HCT116 (cell line): ENCODE results near the gene PARP8. TPM values are rescaled to one million over a fixed set of nuclear protein-coding genes. Genes with fewer than 3 reads are reported as not detected.

ENCODE experiments used
- ATAC-seq: fragments of 200-7000 bp; cut with Tn5 transposase; 2 replicates; pipeline ENCODE4 v1.9.1; 2020; ENCODE audit warnings: mild to moderate bottlenecking, moderate library complexity
- BruUV-seq: library from RNA; stranded (reverse); fragments of 400-500 nt; replicated peaks from 2 replicates; lab custom pipeline; 2021; lab: Mats Ljungman, UMichigan
- CTCF ChIA-PET: fragments of 300-600 bp; sonication (Branson Sonifier 250); formaldehyde crosslinking; loops from one replicate; lab custom pipeline; 2021; ENCODE audit warnings: antibody characterized with exemption; lab: Charles Lee
- POLR2A ChIA-PET: fragments of 300-600, 350-600 bp; sonication (Branson Sonifier 250); formaldehyde crosslinking; loops from one replicate; lab custom pipeline; 2021; ENCODE audit warnings: antibody characterized with exemption; lab: Charles Lee
- RAD21 ChIA-PET, 2 experiments: fragments of 300-600 bp; sonication (Branson Sonifier 250); formaldehyde crosslinking; loops; one replicate each; lab custom pipeline; 2023; ENCODE audit warnings: low total read pairs in 2 of 2; ENCODE audit not compliant: uncharacterized antibody in 2 of 2, unreplicated experiment in 2 of 2, low non-redundant PET in 1 of 2; lab: Charles Lee
- DNase-seq: peaks from one replicate; pipeline ENCODE4 v3.0.0-alpha.2; 2010; ENCODE audit warnings: low read depth, low spot score
- H2AFZ ChIP-seq: fragments of 200-600 bp; shearing (Covaris generic), sonication (generic); 2 replicates; pipeline ENCODE4 v1.6.1; 2017; ENCODE audit warnings: low read depth, mixed run types, mixed read lengths, antibody characterized with exemption, low read length; ENCODE audit not compliant: poor library complexity, severe bottlenecking
- H3K27ac ChIP-seq: 2 replicates; pipeline ENCODE4 v1.5.1; 2012; ENCODE audit warnings: low read depth, low read length
- H3K27me3 ChIP-seq: fragments of 200-600 bp; sonication (generic); 2 replicates; pipeline ENCODE4 v1.6.1; 2016; ENCODE audit warnings: mixed run types, low read length, mixed read lengths; ENCODE audit not compliant: insufficient read depth
- H3K36me3 ChIP-seq, 2 experiments: fragments of 200-500 bp in 1 of 2; fragments of 200-600 bp in 1 of 2; sonication (Bioruptor generic) in 1 of 2; sonication (generic) in 1 of 2; 2 replicates each; pipeline versions ENCODE4 v1.5.1 to v1.6.1; 2014 to 2016; ENCODE audit warnings: low read length in 2 of 2, inconsistent platforms in 1 of 2, mixed read lengths in 1 of 2, mixed run types in 1 of 2; ENCODE audit not compliant: insufficient read depth in 2 of 2, control insufficient read depth in 1 of 2
- H3K4me1 ChIP-seq, 2 experiments: fragments of 200-600 bp in 1 of 2; sonication (generic) in 1 of 2; 2 replicates each; pipeline versions ENCODE4 v1.5.1 to v1.6.1; 2012 to 2017; ENCODE audit warnings: low read length in 2 of 2, inconsistent platforms in 1 of 2, mild to moderate bottlenecking in 1 of 2, mixed read lengths in 1 of 2, mixed run types in 1 of 2, moderate library complexity in 1 of 2; ENCODE audit not compliant: insufficient read depth in 2 of 2, control insufficient read depth in 1 of 2
- H3K4me2 ChIP-seq: fragments of 200-600 bp; sonication (generic); 2 replicates; pipeline ENCODE4 v1.6.1; 2017; ENCODE audit warnings: mixed run types, low read length, mixed read lengths
- H3K4me3 ChIP-seq, 2 experiments: fragments of 200-600 bp in 1 of 2; sonication (generic) in 1 of 2; replicated peaks in 1 of 2; 2 replicates each; pipeline ENCODE4 v1.5.1; 2011 to 2016; ENCODE audit warnings: low read length in 2 of 2, control low read depth in 1 of 2, low read depth in 1 of 2, mild to moderate bottlenecking in 1 of 2, mixed read lengths in 1 of 2, mixed run types in 1 of 2
- H3K79me2 ChIP-seq: fragments of 200-600 bp; sonication (generic); 2 replicates; pipeline ENCODE4 v1.6.1; 2017; ENCODE audit warnings: mild to moderate bottlenecking, mixed run types, low read length, moderate library complexity, mixed read lengths; ENCODE audit not compliant: insufficient read depth
- H3K9ac ChIP-seq: fragments of 200-600 bp; sonication (generic); 2 replicates; pipeline ENCODE4 v1.6.1; 2016; ENCODE audit warnings: low read length, mixed read lengths
- H3K9me2 ChIP-seq: fragments of 200-600 bp; sonication (generic), shearing (Covaris generic); 2 replicates; pipeline ENCODE4 v1.6.1; 2017; ENCODE audit warnings: mixed run types, mild to moderate bottlenecking, moderate library complexity; ENCODE audit not compliant: insufficient read depth
- H3K9me3 ChIP-seq, 2 experiments: fragments of 200-500 bp in 1 of 2; fragments of 200-600 bp in 1 of 2; sonication (Bioruptor generic) in 1 of 2; sonication (generic) in 1 of 2; 2 replicates each; pipeline ENCODE4 v1.6.1; 2014 to 2017; ENCODE audit warnings: low read length in 2 of 2, mixed read lengths in 2 of 2, inconsistent platforms in 1 of 2, low read depth in 1 of 2, mild to moderate bottlenecking in 1 of 2, mixed run types in 1 of 2, moderate library complexity in 1 of 2; ENCODE audit not compliant: control insufficient read depth in 1 of 2, insufficient read depth in 1 of 2
- H4K20me1 ChIP-seq: fragments of 200-600 bp; sonication (generic), shearing (Covaris generic); 2 replicates; pipeline ENCODE4 v1.6.1; 2017; ENCODE audit warnings: mixed run types, mild to moderate bottlenecking, moderate library complexity; ENCODE audit not compliant: insufficient read depth
- CEBPB ChIP-seq: IDR thresholded peaks from 2 replicates; pipeline ENCODE4 v1.6.1; 2012; ENCODE audit warnings: low read depth
- FOSL1 ChIP-seq: IDR thresholded peaks from 2 replicates; pipeline ENCODE4 v1.6.1; 2012; ENCODE audit warnings: low read depth
- SIN3A ChIP-seq: IDR thresholded peaks from 2 replicates; pipeline ENCODE4 v1.6.1; 2012; ENCODE audit warnings: low read depth
- SP1 ChIP-seq: IDR thresholded peaks from 2 replicates; pipeline ENCODE4 v1.6.1; 2012; ENCODE audit warnings: low read depth
- TCF7L2 ChIP-seq: IDR thresholded peaks from 2 replicates; pipeline ENCODE4 v1.7.0; 2011; ENCODE audit warnings: borderline replicate concordance, inconsistent platforms; ENCODE audit not compliant: insufficient read depth, insufficient read length; ENCODE audit errors: extremely low read depth
- intact Hi-C: fragments of 100-400 bp; cut with micrococcal nuclease; formaldehyde crosslinking; loops from 2 replicates; pipeline ENCODE4 v1.10.0; 2022
- total RNA-seq: library from RNA; stranded (reverse); gene quantifications from one replicate; pipeline ENCODE4 v1.2.1, GENCODE V29; 2021; ENCODE audit not compliant: unreplicated experiment

PARP8 gene
- total RNA-seq, 1 experiment from 2014 or later: 19.0 TPM

GRCh38 chr5:50716134-50716533 lies 49.7 kb downstream of the PARP8 start:
- ChIA-PET RAD21 (no interaction called here), CTCF (no interaction called here), POLR2A (no interaction called here)
- ATAC-seq: no peak
- H3K27me3 ChIP-seq: no peaks in the 10 kb centered on the region
- no peak for DNase-seq
- no peak overlapping the region for H3K4me2 ChIP-seq
- H3K9me2 ChIP-seq: no peaks in the 10 kb centered on the region
- H3K27ac ChIP-seq: no peak overlapping the region
- no peaks in the 10 kb centered on the region for H3K36me3 ChIP-seq
- no peak overlapping the region for H3K4me3 ChIP-seq
- no TSS peak for BruUV-seq
- no peaks in the 10 kb centered on the region for H3K4me1 ChIP-seq
- intact Hi-C loops: no loop called here
- no peaks in the 10 kb centered on the region for H3K9me3 ChIP-seq
- no peaks in the 10 kb centered on the region for H4K20me1 ChIP-seq
- no peaks in the 10 kb centered on the region for H3K79me2 ChIP-seq
- H2AFZ ChIP-seq: no peak overlapping the region
- no peak overlapping the region for H3K9ac ChIP-seq
- no peak for TF ChIP-seq SP1

- POLR2A ChIA-PET: no interaction called here
- DNase-seq: no peak
These were observed 51.2 kb downstream of the PARP8 start for GRCh38 chr5:50717651-50718050.

More at GRCh38 chr5:50717651-50718050, 51.2 kb downstream of the PARP8 start:
- Histone ChIP-seq H3K9me2 (no peaks in the 10 kb centered on the region), H3K9me3 (no peaks in the 10 kb centered on the region), H3K36me3 (no peaks in the 10 kb centered on the region), H3K4me2 (no peak overlapping the region), H3K4me3 (no peak overlapping the region), H3K4me1 (no peaks in the 10 kb centered on the region), H4K20me1 (no peaks in the 10 kb centered on the region), H3K27ac (no peak overlapping the region), H2AFZ (no peak overlapping the region), H3K79me2 (no peaks in the 10 kb centered on the region), H3K27me3 (no peaks in the 10 kb centered on the region), H3K9ac (no peak overlapping the region)
- no TSS peak for BruUV-seq
- intact Hi-C loops: no loop called here
- ChIA-PET CTCF (no interaction called here), RAD21 (no interaction called here)
- ATAC-seq: no peak
- no peak for TF ChIP-seq TCF7L2
- TF ChIP-seq FOSL1: no peak
- TF ChIP-seq SIN3A: no peak
- TF ChIP-seq CEBPB: no peak
